Activated T-helper 1 cell treated with anti-CD3 and anti-CD28 coated beads, Interleukin-12 subunit alpha, Interleukin-12 subunit beta, Interleukin-2, Interleukin-4 antibody, amounts not matched to agents 30 ng/mL and 10 ng/mL and 1 ng/mL, durations not matched to agents 14 hours and 24 hours and 36 hours (primary cell): Measurements from ENCODE around the gene HRK. TPM values are rescaled to one million over a fixed set of nuclear protein-coding genes. Genes with fewer than 3 reads are reported as not detected.

Source experiments
- DNase-seq: peaks from one replicate; pipeline ENCODE4 v3.0.0; 2021; ENCODE audit warnings: low spot score
- H3K27ac Mint-ChIP-seq: one replicate; pipeline ENCODE4 v1.8.0; 2021; ENCODE audit warnings: mild to moderate bottlenecking, mixed read lengths
- H3K27me3 Mint-ChIP-seq: one replicate; pipeline ENCODE4 v1.8.0; 2022; ENCODE audit warnings: mild to moderate bottlenecking, moderate library complexity, mixed read lengths; ENCODE audit not compliant: insufficient read depth
- H3K36me3 Mint-ChIP-seq: one replicate; pipeline ENCODE4 v1.8.0; 2021; ENCODE audit warnings: low read depth, mixed read lengths
- H3K4me1 Mint-ChIP-seq: one replicate; pipeline ENCODE4 v1.8.0; 2021; ENCODE audit warnings: low read depth, mixed read lengths
- H3K4me3 Mint-ChIP-seq: one replicate; pipeline ENCODE4 v1.8.0; 2021; ENCODE audit warnings: mild to moderate bottlenecking, moderate library complexity, mixed read lengths
- H3K9me3 Mint-ChIP-seq: one replicate; pipeline ENCODE4 v1.8.0; 2021; ENCODE audit warnings: mixed read lengths
- intact Hi-C: fragments of 100-400 bp; cut with micrococcal nuclease; formaldehyde crosslinking; loops from one replicate; pipeline ENCODE4 v1.15.1; 2024
- total RNA-seq: library from RNA; stranded (reverse); gene quantifications from 2 replicates; pipeline ENCODE4 v1.2.3, GENCODE V29; 2022

HRK gene
- total RNA-seq, 1 donor from 2014 or later, result not detected

DNA sequence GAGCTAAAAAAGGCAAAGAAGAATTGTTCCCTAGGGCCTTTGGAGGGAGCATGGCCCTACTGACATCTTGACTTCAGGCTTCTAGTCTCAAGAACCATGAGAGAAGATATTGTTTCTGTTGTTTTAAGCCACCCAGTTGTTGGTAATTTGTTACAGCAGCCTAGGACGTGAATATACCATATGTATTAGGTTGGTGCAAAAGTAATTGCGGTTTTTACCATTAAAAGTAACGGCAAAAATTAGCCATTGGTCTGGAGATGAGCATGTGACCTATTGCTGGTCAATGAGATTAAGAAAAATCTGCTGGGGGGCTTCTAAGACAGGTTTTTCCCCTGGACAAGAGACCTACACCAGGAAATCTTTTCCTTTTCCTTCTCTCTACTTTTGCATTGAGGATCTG, 9.8 kb upstream of the HRK start:
- DNase-seq, result no peak
- intact Hi-C loops, result no loop called here
- Mint-ChIP-seq H3K9me3 (no peaks in the 10 kb centered on the region), H3K27ac (no peak overlapping the region), H3K4me1 (no peaks in the 10 kb centered on the region), H3K4me3 (no peak overlapping the region), H3K36me3 (no peaks in the 10 kb centered on the region), H3K27me3 (peaks cover 32% of the 10 kb centered on the region)

DNA sequence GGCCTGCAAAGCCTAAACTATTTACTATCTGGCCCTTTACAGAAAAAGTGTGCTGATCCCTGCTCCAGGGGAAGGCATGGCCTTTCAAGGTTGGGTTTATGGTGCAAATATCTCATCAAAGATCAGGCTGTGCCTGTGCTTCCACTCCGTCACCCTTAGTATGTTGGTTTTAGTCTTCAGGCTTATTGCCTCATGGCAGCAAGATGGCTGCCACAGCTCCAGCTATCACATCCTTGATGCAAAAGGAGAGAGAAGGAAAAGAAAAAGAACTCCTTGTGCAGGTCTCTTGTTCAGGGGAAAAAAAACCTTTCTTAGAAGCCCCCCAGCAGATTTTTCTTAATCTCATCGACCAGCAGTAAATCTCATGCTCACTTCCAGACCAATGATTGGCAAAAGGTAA, 9.1 kb upstream of the HRK start:
- Mint-ChIP-seq H3K9me3 (no peaks in the 10 kb centered on the region), H3K36me3 (no peaks in the 10 kb centered on the region), H3K27ac (no peak overlapping the region), H3K4me1 (no peaks in the 10 kb centered on the region), H3K27me3 (peaks cover 39% of the 10 kb centered on the region), H3K4me3 (no peak overlapping the region)
- DNase-seq, result no peak
- intact Hi-C loops, result no loop called here

DNA sequence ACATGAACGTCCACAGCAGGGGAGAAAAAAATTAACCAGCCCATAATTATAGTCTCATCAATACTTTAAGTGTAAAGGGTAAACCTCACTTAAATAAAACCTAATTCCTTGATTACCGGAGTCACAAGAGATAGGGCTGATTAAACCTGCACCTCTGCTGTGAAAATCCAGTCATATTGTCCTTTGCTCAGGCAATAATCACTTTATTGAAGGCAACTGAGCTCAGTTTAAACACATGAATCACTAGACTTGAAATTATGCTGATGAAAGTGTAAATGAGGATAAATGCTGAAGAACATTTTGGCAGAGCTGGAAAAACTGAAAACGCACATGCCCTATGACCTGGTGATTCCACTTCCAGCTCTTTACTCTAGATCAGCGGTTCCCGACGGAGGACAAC, 6.7 kb upstream of the HRK start:
- intact Hi-C loops, result no loop called here

DNA sequence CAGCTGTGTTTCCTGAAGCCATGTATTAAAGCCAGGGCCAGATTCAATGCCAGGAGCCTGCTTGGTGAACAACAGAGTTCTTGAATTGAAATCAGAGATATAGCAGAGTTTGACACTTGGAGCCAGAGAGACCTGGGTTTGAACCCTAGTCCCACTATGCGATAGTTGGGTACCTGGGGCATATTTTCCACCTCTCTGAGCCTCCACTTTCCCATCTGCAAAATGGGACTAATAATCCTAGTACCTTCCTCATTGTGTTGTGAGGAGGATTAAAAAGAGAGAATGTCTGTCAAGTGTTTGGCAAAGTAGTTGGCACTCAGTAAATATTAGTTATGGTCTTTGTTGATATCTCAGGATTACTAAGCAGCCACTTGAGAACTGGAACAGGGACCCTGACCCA, 6.0 kb upstream of the HRK start:
- intact Hi-C loops, result no loop called here
- H3K4me1 Mint-ChIP-seq, result peaks cover 5% of the 10 kb centered on the region
- no peaks in the 10 kb centered on the region for H3K36me3 Mint-ChIP-seq
- H3K27ac Mint-ChIP-seq, result no peak overlapping the region
- no peak for DNase-seq
- peaks cover 49% of the 10 kb centered on the region for H3K27me3 Mint-ChIP-seq
- H3K4me3 Mint-ChIP-seq, result no peak overlapping the region
- no peaks in the 10 kb centered on the region for H3K9me3 Mint-ChIP-seq

More for the DNA sequence above, 6.7 kb upstream of the HRK start:
- peaks cover 44% of the 10 kb centered on the region for H3K27me3 Mint-ChIP-seq
- H3K4me1 Mint-ChIP-seq, result no peaks in the 10 kb centered on the region
- H3K27ac Mint-ChIP-seq, result no peak overlapping the region
- H3K36me3 Mint-ChIP-seq, result no peaks in the 10 kb centered on the region
- no peak for DNase-seq
- no peaks in the 10 kb centered on the region for H3K9me3 Mint-ChIP-seq
- no peak overlapping the region for H3K4me3 Mint-ChIP-seq

DNA sequence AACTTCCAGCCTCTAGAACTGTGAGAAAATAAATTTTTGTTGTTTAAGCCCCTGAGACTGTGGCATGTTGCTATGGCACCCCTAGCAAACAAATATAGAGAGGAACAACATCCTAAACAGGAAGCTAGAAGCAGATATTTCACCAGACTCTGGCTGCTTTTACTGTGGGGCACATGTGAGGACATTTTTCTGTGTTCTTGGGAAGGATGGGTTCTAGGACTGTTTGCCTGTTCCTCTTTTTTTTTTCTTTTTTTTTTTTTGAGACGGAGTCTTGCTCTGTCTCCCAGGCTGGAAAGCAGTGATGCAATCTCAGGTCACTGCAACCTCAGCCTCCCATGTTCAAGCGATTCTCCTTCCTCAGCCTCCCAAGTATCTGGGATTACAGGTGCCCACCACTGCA, 4.2 kb upstream of the HRK start:
- no peaks in the 10 kb centered on the region for H3K36me3 Mint-ChIP-seq
- DNase-seq, result no peak
- intact Hi-C loops, result no loop called here
- H3K27me3 Mint-ChIP-seq, result peaks cover 55% of the 10 kb centered on the region
- H3K4me1 Mint-ChIP-seq, result peaks cover 12% of the 10 kb centered on the region
- H3K27ac Mint-ChIP-seq, result no peak overlapping the region
- H3K4me3 Mint-ChIP-seq, result no peak overlapping the region
- no peaks in the 10 kb centered on the region for H3K9me3 Mint-ChIP-seq

DNA sequence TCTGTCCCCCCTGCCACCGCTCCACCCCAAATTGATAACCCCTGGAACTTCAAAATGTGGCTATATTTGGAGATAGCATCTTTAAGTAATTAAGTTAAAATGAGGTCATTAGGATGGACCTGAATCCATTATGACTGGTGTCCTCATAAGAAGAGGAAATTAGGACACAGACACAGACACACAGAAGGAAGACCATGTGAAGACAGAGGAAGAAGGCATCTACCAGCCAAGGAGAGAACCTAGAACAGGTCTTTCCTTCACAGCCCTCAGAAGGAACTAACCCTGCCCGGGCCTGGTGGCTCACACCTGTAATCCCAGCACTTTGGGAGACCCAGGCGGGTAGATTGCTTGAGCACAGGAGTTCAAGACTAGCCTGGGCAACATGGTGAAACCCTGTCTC, 3.6 kb upstream of the HRK start:
- peaks cover 61% of the 10 kb centered on the region for H3K27me3 Mint-ChIP-seq
- no peak for DNase-seq
- H3K9me3 Mint-ChIP-seq, result no peaks in the 10 kb centered on the region
- no peaks in the 10 kb centered on the region for H3K36me3 Mint-ChIP-seq
- intact Hi-C loops, result no loop called here
- no peak overlapping the region for H3K4me3 Mint-ChIP-seq
- no peak overlapping the region for H3K27ac Mint-ChIP-seq
- H3K4me1 Mint-ChIP-seq, result peaks cover 18% of the 10 kb centered on the region

DNA sequence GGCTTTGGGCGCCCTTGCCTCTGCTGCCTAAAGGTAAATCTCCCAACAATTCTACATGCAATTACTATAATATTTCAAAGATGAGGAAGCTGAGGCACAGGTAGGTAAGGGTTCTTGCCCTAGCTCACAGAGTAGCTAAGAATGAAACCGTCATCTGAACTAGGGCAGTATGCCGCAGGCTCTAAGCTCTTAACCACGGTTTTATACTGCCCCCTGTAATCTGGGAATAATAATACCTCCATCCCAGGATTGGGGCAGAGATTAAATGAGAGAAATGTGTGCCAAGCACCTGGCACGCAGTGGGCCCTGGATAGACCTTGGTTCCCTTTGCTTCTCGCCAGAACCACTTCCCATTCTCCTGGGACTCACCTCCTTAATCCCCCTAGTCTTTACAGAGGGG, 1.5 kb upstream of the HRK start:
- Mint-ChIP-seq H3K27ac (no peak overlapping the region), H3K9me3 (no peaks in the 10 kb centered on the region), H3K4me1 (peaks cover 33% of the 10 kb centered on the region), H3K27me3 (peaks cover 66% of the 10 kb centered on the region), H3K36me3 (peaks cover 5% of the 10 kb centered on the region), H3K4me3 (no peak overlapping the region)
- DNase-seq, result no peak
- intact Hi-C loops, result loop anchor here (1.0 kb wide), 1 partner anchor 179 kb away; no protein-coding TSS in a partner anchor

DNA sequence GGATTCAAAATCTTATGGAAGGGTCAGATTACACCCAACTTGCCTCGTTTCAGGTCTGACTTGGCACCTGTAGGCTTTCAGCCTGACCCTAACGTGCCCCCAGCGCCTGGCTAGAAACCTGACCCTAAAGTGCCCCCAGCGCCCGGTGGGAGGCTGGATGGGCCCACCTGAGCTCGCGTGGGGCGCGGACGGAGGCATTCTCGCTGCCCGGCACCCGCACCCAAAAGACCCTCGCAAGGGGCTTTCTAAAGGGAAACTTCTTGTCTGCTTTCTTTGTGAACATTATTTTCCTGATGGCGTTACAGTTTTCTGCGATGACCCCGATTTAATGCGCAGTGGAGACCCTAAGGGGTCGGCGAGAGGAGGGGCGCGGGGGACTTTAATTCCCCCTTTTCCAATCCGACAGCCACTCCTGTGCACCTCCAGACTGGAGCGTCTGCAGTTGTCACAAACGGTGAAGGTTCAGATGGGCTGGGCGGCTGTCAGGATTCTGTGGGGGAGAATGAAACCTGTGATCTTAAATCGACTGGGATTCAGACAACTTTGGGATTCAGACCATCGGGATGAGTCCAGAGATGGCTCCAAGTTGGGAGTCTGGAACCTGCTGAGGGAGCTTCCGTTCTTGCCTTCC, 751 bp upstream of the HRK start:
- no peak for DNase-seq
- Mint-ChIP-seq H3K9me3 (no peaks in the 10 kb centered on the region), H3K4me3 (peak overlapping the region; percentile 58), H3K36me3 (peaks cover 5% of the 10 kb centered on the region), H3K4me1 (peaks cover 33% of the 10 kb centered on the region), H3K27ac (no peak overlapping the region), H3K27me3 (peaks cover 67% of the 10 kb centered on the region)
- intact Hi-C loops, result loop anchor here (1.0 kb wide), 1 partner anchor 179 kb away; no protein-coding TSS in a partner anchor

DNA sequence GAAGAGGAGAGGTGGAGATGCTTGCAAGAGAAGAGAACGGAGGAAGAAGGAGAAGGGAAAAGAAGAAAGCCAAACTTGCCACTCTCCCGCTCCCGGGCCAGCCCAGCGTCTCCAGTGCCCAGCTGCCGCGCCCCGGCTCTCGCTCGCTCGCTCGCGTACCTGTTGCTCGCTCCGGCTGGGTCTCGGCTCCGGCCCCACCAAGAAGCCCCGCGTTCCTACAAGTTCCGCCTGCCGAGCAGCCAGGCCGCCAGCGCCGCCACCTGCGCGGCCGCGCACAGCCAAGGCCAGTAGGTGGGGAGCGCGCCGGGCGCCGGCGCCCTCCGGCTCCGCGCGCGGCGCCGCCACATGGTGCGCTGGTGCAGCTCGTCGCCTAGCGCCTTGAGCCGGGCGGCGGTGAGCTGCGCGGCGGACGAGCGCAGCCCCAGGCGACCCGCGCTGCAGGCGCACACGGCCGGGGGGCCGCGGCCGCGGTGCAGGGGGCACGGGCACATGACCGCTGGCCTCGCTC, 370 bp downstream of the HRK start:
- H3K9me3 Mint-ChIP-seq, result no peaks in the 10 kb centered on the region
- peaks cover 5% of the 10 kb centered on the region for H3K36me3 Mint-ChIP-seq
- H3K27ac Mint-ChIP-seq, result peak overlapping the region; percentile 54
- peaks cover 71% of the 10 kb centered on the region for H3K27me3 Mint-ChIP-seq
- peak overlapping the region; percentile 79 for H3K4me3 Mint-ChIP-seq
- H3K4me1 Mint-ChIP-seq, result peaks cover 33% of the 10 kb centered on the region
- DNase-seq, result peak; percentile 3
- intact Hi-C loops, result no loop called here

DNA sequence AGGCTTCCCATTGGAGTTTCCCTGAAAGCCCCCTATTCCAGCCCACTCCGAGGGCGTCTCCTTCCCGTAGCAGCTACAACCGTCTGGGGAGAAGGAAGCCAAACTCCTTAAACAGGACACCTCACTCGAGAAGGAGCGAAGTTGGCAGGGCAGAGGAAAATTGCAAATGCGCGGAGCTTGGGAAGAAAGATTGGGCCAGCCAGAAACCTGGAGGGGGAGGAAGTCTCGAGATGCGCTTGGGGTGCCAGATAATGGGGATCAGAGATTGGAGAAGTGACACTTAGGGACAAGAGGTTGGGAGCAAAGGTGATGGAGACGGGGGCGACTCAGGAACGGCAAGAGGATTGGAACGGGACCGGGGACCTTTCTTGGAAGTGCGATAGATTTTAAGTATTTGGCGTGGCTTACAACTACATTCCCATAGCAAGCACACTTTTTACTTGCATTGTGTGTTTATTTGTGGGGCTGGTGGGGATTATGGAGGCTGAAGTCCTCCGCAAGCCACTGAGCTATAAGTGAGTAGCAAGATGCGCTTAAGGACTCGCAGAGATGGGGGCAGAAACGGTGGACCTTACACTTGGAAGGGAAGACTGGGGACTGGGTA, 926 bp downstream of the HRK start:
- Mint-ChIP-seq H3K9me3 (no peaks in the 10 kb centered on the region), H3K27me3 (peaks cover 70% of the 10 kb centered on the region), H3K4me3 (peak overlapping the region; percentile 79), H3K27ac (peak overlapping the region; percentile 54), H3K36me3 (peaks cover 5% of the 10 kb centered on the region), H3K4me1 (peaks cover 33% of the 10 kb centered on the region)
- intact Hi-C loops, result no loop called here
- DNase-seq, result no peak

DNA sequence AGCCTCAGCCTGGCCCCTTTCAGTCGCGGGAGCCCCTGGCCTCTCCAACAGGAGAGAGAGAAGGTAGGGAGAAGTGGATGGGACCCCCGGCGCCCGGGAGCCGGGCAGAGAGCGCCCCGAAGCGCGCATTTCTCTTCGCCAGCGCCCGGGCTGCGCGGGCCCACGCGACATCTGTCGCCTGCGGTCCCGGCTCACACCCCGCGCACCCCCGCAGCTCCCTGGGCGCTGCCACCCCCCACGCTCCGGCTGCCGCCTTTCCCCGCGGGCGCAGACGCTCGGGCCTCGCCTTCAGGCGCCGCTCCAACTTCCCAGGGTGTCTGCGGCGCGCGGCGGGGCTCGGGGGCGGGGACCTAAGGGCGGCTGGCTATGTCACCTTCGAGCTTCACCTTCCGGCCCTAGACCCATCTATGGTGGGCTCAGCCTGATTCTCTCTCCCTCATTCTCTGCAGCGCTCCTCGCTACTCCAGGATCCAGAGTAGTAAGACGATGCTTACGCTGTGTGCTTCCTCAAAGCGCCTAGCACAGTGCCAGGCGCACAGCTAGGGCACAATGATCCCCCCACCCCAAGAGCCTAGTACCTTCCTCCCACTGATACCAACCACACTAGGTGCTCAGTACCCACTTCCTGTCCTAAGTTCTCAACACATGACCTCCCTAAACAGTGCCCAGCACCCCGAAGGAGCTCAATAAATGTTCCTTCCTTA, 1.6 kb downstream of the HRK start:
- Mint-ChIP-seq H3K27ac (peak overlapping the region; percentile 36), H3K27me3 (peaks cover 70% of the 10 kb centered on the region), H3K36me3 (peaks cover 5% of the 10 kb centered on the region), H3K4me3 (peak overlapping the region; percentile 79), H3K4me1 (peaks cover 33% of the 10 kb centered on the region), H3K9me3 (peaks cover 2% of the 10 kb centered on the region)
- intact Hi-C loops, result no loop called here
- DNase-seq, result no peak

DNA sequence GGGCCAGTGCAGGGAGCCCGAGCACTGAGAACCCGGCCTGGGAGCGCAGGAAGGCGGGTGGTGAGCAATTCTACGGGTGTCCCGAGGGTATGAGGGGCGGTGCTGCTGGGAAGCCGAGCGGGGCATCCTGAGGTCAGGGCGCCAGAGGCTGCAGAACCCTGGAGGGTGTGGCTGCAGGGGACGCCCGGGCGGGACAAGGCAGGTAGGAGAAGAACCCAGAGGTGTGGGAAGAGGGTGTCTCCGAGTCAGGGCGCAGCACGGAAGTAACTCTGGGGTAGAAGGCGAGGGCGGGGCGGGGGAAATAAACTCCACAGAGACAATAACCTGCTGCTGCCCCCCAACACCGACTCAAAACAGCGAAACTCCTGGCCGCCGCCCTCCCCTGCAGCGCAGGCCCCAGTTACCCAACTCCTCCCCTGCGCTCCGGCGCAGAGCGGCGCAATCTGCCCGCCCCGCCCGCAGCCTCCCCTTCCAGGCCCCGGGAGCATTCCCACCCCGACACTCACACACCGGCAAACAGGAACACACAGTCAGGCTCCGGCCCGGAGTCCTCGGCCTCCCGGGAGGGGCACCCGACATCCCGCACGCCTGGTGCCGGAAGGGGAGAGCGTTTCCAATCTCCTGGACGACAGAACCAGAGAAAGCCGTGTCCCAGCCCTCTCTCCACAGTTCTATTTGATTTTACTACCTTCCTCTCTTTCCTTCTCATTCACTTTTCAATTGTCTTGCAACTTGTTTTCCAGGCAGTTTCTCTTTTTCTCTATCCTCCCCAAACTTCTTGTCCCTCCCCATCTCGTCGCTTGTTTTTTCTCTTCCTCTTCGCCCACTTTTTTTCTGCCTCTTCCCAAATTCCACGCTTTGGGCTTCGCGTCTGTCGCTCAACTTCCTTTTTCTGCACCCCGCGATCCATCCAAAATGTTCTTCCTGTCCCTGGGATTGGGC, 2.4 kb downstream of the HRK start:
- Mint-ChIP-seq H3K9me3 (peaks cover 8% of the 10 kb centered on the region), H3K36me3 (peaks cover 5% of the 10 kb centered on the region), H3K27me3 (peaks cover 73% of the 10 kb centered on the region), H3K27ac (no peak overlapping the region), H3K4me3 (peak overlapping the region; percentile 78), H3K4me1 (peaks cover 33% of the 10 kb centered on the region)
- intact Hi-C loops, result no loop called here
- no peak for DNase-seq
